CD4-positive, alpha-beta memory T cell (primary cell): ENCODE measurements around the gene ADAMTSL3. TPM values are rescaled to one million over a fixed set of nuclear protein-coding genes. Genes with fewer than 3 reads are reported as not detected.
A peak's percentile ranks its signal among the peaks of the same experiment; 100 is the strongest.
"Not testable (repeated sequence)": the region's sequence is repeated elsewhere in the genome, so short reads cannot be mapped to it uniquely, and the experiment has no call there.

Experiments used
- CTCF ChIA-PET: fragments of 350-600 bp; sonication (Branson Sonifier 250); formaldehyde crosslinking; loops from one replicate; lab custom pipeline; 2021; ENCODE audit warnings: inconsistent platforms; ENCODE audit not compliant: partially characterized antibody; lab: Charles Lee
- POLR2A ChIA-PET: fragments of 350-600 bp; sonication (Branson Sonifier 250); formaldehyde crosslinking; loops from one replicate; lab custom pipeline; 2021; ENCODE audit not compliant: partially characterized antibody; lab: Charles Lee
- DNase-seq, 5 donors: peaks; one replicate each; pipeline versions ENCODE4 v3.0.0 to v3.0.0-alpha.2; 2020 to 2022; ENCODE audit warnings: mixed read lengths in 1 of 5
- H3K27ac ChIP-seq: one replicate; pipeline ENCODE4 v1.7.0; 2013; ENCODE audit warnings: low read depth, low read length
- H3K27me3 ChIP-seq: 2 replicates; pipeline ENCODE4 v1.7.0; 2013; ENCODE audit warnings: mild to moderate bottlenecking, low read length, moderate library complexity; ENCODE audit not compliant: insufficient read depth
- H3K36me3 ChIP-seq: 2 replicates; pipeline ENCODE4 v1.7.0; 2013; ENCODE audit warnings: mild to moderate bottlenecking, low read length, moderate library complexity; ENCODE audit not compliant: insufficient read depth
- H3K4me1 ChIP-seq: 2 replicates; pipeline ENCODE4 v1.7.0; 2013; ENCODE audit warnings: mild to moderate bottlenecking, low read length, moderate library complexity; ENCODE audit not compliant: insufficient read depth
- H3K4me3 ChIP-seq, 2 donors: one replicate each; pipeline ENCODE4 v1.7.0; 2013; ENCODE audit warnings: low read length in 2 of 2, mild to moderate bottlenecking in 1 of 2
- H3K9me3 ChIP-seq, 2 donors: one replicate each; pipeline ENCODE4 v1.7.0; 2013; ENCODE audit warnings: low read length in 2 of 2, control low read depth in 1 of 2; ENCODE audit not compliant: control insufficient read depth in 1 of 2
- H3K27ac Mint-ChIP-seq, 7 donors: one replicate each; pipeline ENCODE4 v1.8.0; 2020 to 2021; ENCODE audit warnings: mixed read lengths in 7 of 7, mild to moderate bottlenecking in 6 of 7, inconsistent platforms in 3 of 7, moderate library complexity in 3 of 7
- H3K27me3 Mint-ChIP-seq, 2 donors: one replicate each; pipeline ENCODE4 v1.8.0; 2020 to 2021; ENCODE audit warnings: mixed read lengths in 2 of 2
- H3K36me3 Mint-ChIP-seq, 2 donors: one replicate each; pipeline ENCODE4 v1.8.0; 2020 to 2021; ENCODE audit warnings: mixed read lengths in 2 of 2, inconsistent platforms in 1 of 2, mild to moderate bottlenecking in 1 of 2
- H3K4me1 Mint-ChIP-seq, 4 donors: one replicate each; pipeline ENCODE4 v1.8.0; 2020 to 2021; ENCODE audit warnings: mixed read lengths in 4 of 4, mild to moderate bottlenecking in 1 of 4
- H3K4me3 Mint-ChIP-seq, 8 donors: one replicate each; pipeline ENCODE4 v1.8.0; 2020 to 2021; ENCODE audit warnings: mixed read lengths in 8 of 8, mild to moderate bottlenecking in 7 of 8, moderate library complexity in 6 of 8, inconsistent platforms in 3 of 8
- H3K9me3 Mint-ChIP-seq, 8 donors: one replicate each; pipeline ENCODE4 v1.8.0; 2020 to 2021; ENCODE audit warnings: mixed read lengths in 8 of 8, mild to moderate bottlenecking in 5 of 8, inconsistent platforms in 3 of 8, moderate library complexity in 1 of 8
- intact Hi-C: fragments of 100-400 bp; cut with micrococcal nuclease; formaldehyde crosslinking; loops from one replicate; pipeline ENCODE4 v1.15.1; 2023
- polyA plus RNA-seq, 2 donors: library from polyadenylated mRNA; unstranded; fragments of 300-500 nt; fragmentation: Illumina TruSeq; gene quantifications; one replicate each; pipeline ENCODE4 v1.2.3, GENCODE V29; 2021
- total RNA-seq, 2 experiments: library from RNA; stranded (reverse); gene quantifications; one replicate each; pipeline ENCODE4 v1.2.3, GENCODE V29; 2021

Gene ADAMTSL3
- total and polyA plus RNA-seq, 4 experiments from 2014 or later: not detected

DNA sequence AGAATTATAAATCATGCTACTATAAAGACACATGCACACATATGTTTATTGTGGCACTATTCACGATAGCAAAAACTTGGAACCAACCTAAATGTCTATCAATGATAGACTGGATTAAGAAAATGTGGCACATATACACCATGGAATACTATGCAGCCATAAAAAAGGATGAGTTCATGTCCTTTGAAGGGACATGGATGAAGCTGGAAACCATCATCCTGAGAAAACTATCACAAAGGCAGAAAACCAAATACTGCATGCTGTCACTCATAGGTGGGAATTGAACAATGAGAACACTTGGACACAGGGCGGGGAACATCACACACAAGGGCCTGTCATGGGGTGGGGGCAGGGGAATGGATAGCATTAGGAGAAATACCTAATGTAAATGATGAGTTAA lies 424.1 kb downstream of the ADAMTSL3 start:
- CTCF ChIA-PET, H3K9me3 ChIP-seq, H3K36me3 Mint-ChIP-seq, H3K27ac ChIP-seq, POLR2A ChIA-PET, intact Hi-C loops, H3K27ac Mint-ChIP-seq, H3K4me1 ChIP-seq, H3K36me3 ChIP-seq, DNase-seq, H3K4me3 ChIP-seq: not testable (repeated sequence)
- H3K9me3 Mint-ChIP-seq: peaks cover 0 to 16% (median 6%) of the 10 kb centered on the region in 8 donors
- peak overlapping the region in 1 of 8 donors; percentile 63 for H3K4me3 Mint-ChIP-seq
- H3K27me3 ChIP-seq: peaks cover 11% of the 10 kb centered on the region
- H3K27me3 Mint-ChIP-seq: peaks cover 50 to 73% of the 10 kb centered on the region in 2 donors
- H3K4me1 Mint-ChIP-seq: peaks cover 4 to 14% (median 7%) of the 10 kb centered on the region in 4 donors

DNA sequence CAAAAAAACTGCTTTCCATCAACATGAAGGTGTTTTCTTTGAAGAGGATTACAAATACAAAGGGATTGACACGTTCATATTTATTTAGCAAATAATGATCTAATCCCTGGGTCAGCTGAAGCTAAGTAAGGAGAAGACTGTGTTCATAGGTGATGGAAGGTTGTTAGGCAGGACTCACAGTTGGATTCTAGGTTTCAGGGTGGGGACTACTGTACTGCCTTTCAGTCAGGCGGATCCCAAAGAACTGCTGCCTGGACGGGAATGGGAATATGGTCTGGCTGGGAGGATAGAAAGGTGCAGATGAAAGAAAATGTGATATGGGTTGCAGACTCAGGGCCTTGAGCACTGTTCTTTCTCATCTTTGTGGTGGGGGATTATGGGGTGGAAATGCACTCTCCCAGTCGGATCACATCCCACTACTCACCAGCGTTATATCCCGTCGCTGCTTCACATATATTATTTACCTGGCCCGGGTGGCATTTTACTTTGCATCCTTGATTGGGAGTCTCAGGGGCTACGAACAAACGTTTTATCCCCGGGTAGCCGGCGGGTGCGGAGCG lies 425.5 kb downstream of the ADAMTSL3 start:
- H3K9me3 ChIP-seq, POLR2A ChIA-PET, H3K27ac ChIP-seq, H3K36me3 ChIP-seq, intact Hi-C loops, H3K4me1 ChIP-seq, H3K4me3 ChIP-seq, CTCF ChIA-PET, H3K36me3 Mint-ChIP-seq, DNase-seq: not testable (repeated sequence)
- peaks cover 11% of the 10 kb centered on the region for H3K27me3 ChIP-seq
- H3K4me1 Mint-ChIP-seq: peaks cover 4 to 14% (median 7%) of the 10 kb centered on the region in 4 donors
- peaks cover 0 to 16% (median 6%) of the 10 kb centered on the region in 8 donors for H3K9me3 Mint-ChIP-seq
- peaks cover 51 to 67% of the 10 kb centered on the region in 2 donors for H3K27me3 Mint-ChIP-seq
- peak overlapping the region in 1 of 7 donors; percentile 17 for H3K27ac Mint-ChIP-seq
- peak overlapping the region; percentile 62 to 87 (median 76) for H3K4me3 Mint-ChIP-seq

DNA sequence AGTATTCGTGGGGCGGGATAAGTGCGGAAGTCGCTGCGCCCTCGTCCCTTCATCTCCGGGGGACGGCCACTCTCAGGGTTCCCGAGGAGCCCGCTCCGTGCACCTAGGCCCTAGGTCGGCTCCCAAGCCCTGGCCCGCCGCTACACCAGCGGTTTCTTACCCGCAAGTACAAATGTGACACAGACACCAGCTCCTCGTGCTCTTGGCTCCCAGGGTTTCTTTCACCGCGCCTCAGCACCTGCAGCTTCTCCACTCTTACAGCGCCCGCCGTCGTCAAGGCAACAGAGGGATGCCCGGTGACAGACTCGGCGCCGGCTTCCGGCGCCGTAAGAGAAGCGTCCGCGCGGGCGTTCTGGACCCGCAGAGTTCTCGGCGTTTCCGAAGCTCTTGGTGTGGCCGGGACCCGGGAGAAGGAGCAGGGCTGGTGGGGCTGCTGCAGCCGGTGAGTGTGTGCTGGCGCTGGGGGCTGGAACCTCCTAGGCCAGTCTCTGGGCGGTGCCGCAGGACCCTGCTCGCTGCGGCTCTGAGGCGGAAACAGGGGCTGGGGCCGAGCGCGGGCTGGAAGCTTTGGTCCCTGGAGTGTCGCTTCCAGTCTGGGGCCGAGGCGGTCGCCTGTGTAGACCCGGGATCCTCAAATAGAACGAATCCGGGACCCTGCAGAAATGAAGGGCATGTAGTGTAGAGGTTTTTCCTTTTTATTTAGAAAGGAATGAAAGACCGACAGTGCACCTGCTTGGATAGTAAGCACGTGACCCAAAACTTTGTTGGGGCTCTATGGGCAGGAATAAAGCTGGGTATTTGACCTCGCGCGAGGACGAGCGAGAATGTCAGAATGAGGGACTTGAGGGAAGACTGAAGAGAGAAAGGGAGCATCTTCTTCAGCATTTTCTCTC lies 426.2 kb downstream of the ADAMTSL3 start:
- POLR2A ChIA-PET: no interaction called here
- Mint-ChIP-seq H3K4me1 (peaks cover 4 to 14% (median 7%) of the 10 kb centered on the region in 4 donors), H3K4me3 (peak overlapping the region; percentile 62 to 87 (median 76)), H3K36me3 (no peaks in the 10 kb centered on the region), H3K9me3 (peaks cover 0 to 16% (median 6%) of the 10 kb centered on the region in 8 donors), H3K27ac (no peak overlapping the region), H3K27me3 (peaks cover 52 to 61% of the 10 kb centered on the region in 2 donors)
- Histone ChIP-seq H3K27ac (no peak overlapping the region), H3K36me3 (no peaks in the 10 kb centered on the region), H3K4me3 (peak overlapping the region in 1 of 2 donors; percentile 19), H3K9me3 (no peaks in the 10 kb centered on the region), H3K4me1 (peaks cover 4% of the 10 kb centered on the region), H3K27me3 (peaks cover 11% of the 10 kb centered on the region)
- DNase-seq: peak; percentile 12 to 52 (median 30)
- intact Hi-C loops: no loop called here
- CTCF ChIA-PET: no interaction called here

DNA sequence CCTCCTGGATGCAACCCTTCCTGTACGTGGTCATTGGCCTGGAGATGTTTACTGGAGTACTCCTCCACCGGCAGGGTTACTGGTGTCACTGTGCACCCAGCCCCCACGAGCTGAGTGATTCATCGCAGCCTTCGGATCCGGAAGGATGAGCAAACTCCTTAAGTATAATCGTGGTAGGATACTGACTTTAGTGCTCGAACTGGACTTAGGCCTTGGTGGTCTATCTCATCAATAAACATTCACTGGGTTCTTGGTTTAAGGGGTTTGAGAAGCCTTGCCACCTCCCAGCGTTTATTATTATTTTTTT lies 426.8 kb downstream of the ADAMTSL3 start:
- H3K9me3 ChIP-seq, H3K27ac Mint-ChIP-seq, H3K36me3 ChIP-seq, H3K4me3 ChIP-seq, H3K27ac ChIP-seq, intact Hi-C loops, DNase-seq, H3K36me3 Mint-ChIP-seq, CTCF ChIA-PET, POLR2A ChIA-PET, H3K4me1 ChIP-seq: not testable (repeated sequence)
- H3K4me3 Mint-ChIP-seq: peak overlapping the region in 7 of 8 donors; percentile 62 to 87 (median 77)
- peaks cover 11% of the 10 kb centered on the region for H3K27me3 ChIP-seq
- peaks cover 0 to 16% (median 6%) of the 10 kb centered on the region in 8 donors for H3K9me3 Mint-ChIP-seq
- H3K27me3 Mint-ChIP-seq: peaks cover 52 to 60% of the 10 kb centered on the region in 2 donors
- peaks cover 4 to 14% (median 7%) of the 10 kb centered on the region in 4 donors for H3K4me1 Mint-ChIP-seq

- Mint-ChIP-seq H3K9me3 (peaks cover 0 to 13% (median 6%) of the 10 kb centered on the region in 8 donors), H3K36me3 (no peaks in the 10 kb centered on the region), H3K4me1 (peaks cover 4 to 14% (median 7%) of the 10 kb centered on the region in 4 donors), H3K27me3 (peaks cover 49 to 52% of the 10 kb centered on the region in 2 donors), H3K27ac (no peak overlapping the region), H3K4me3 (peak overlapping the region in 1 of 8 donors; percentile 8)
- H3K27me3 ChIP-seq: peaks cover 11% of the 10 kb centered on the region
- peaks cover 4% of the 10 kb centered on the region for H3K4me1 ChIP-seq
- ChIA-PET POLR2A (no interaction called here), CTCF (no interaction called here)
- no peaks in the 10 kb centered on the region for H3K9me3 ChIP-seq
- intact Hi-C loops: no loop called here
- no peaks in the 10 kb centered on the region for H3K36me3 ChIP-seq
- no peak overlapping the region for H3K27ac ChIP-seq
- H3K4me3 ChIP-seq: no peak overlapping the region
- no peak for DNase-seq
Measured at GRCh38 chr15:84081391-84082168, 427.7 kb downstream of the ADAMTSL3 start.

DNA sequence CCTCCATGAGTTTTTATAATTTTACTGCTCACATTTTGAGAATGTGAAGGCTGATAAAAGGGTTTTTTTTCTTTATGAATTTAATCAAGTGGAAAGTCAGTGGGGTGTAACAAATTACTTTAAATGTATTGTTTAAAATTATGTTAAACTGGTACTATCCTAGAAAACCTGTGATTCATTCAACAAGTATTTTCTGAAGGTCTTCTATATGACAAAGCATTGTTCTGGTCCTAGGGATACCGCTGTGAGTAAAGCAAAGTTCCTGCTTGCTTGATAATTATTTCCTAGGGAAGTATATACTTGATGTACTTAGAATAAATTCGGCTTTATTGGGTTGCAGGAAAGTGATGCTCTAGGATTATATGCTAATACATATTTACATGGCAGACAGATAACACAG lies 428.8 kb downstream of the ADAMTSL3 start:
- POLR2A ChIA-PET: no interaction called here
- no peak overlapping the region for H3K27ac Mint-ChIP-seq

DNA sequence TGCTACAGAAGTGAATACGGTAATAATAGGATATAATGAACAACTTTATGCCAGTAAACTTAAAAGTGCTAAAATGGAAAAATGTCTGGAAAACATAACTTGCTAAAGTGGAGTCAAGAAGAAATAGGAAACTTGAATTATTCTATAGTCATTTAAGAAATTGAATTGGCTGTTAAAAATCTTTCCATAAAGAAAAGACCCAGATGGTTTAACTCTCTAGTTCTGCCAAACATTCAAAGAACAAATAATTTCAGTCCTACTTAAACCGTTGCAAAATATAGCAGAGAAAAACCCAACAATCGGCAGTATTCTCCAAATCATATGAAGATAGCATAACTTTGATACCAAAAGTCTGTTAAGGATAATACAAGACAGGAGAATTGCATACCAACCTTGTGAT lies 432.1 kb downstream of the ADAMTSL3 start:
- H3K9me3 ChIP-seq, intact Hi-C loops, H3K4me1 Mint-ChIP-seq, DNase-seq, H3K4me3 ChIP-seq, H3K27ac Mint-ChIP-seq, H3K36me3 ChIP-seq, CTCF ChIA-PET, POLR2A ChIA-PET, H3K27ac ChIP-seq, H3K4me3 Mint-ChIP-seq, H3K36me3 Mint-ChIP-seq, H3K9me3 Mint-ChIP-seq, H3K27me3 ChIP-seq, H3K4me1 ChIP-seq: not testable (repeated sequence)
- H3K27me3 Mint-ChIP-seq: peaks cover 22 to 23% of the 10 kb centered on the region in 2 donors

More for the DNA sequence above, 428.8 kb downstream of the ADAMTSL3 start:
- peaks cover 42 to 44% of the 10 kb centered on the region in 2 donors for H3K27me3 Mint-ChIP-seq
- DNase-seq: no peak
- CTCF ChIA-PET: no interaction called here
- Histone ChIP-seq H3K27ac (no peak overlapping the region), H3K36me3 (no peaks in the 10 kb centered on the region), H3K4me1 (peaks cover 4% of the 10 kb centered on the region), H3K4me3 (no peak overlapping the region), H3K27me3 (peaks cover 11% of the 10 kb centered on the region), H3K9me3 (no peaks in the 10 kb centered on the region)
- H3K4me1 Mint-ChIP-seq: peaks cover 4 to 14% (median 7%) of the 10 kb centered on the region in 4 donors
- intact Hi-C loops: no loop called here
- H3K4me3 Mint-ChIP-seq: no peak overlapping the region
- H3K36me3 Mint-ChIP-seq: no peaks in the 10 kb centered on the region
- peaks cover 0 to 4% (median 0%) of the 10 kb centered on the region in 8 donors for H3K9me3 Mint-ChIP-seq
